K562 (cell line): ENCODE data around the gene NT5C2.

Source experiments
- CREB1 ChIP-seq, 2 experiments: sonication (generic) in 1 of 2; formaldehyde crosslinking in 1 of 2; IDR thresholded peaks; 2 replicates each; pipeline versions ENCODE4 v1.6.1 to v1.8.0; 2012 to 2022; ENCODE audit warnings: inconsistent platforms in 1 of 2, mild to moderate bottlenecking in 1 of 2, missing genetic modification reagents in 1 of 2, moderate library complexity in 1 of 2
- CTCF ChIP-seq, 3 experiments: IDR thresholded peaks in 2 of 3; conservative IDR thresholded peaks in 1 of 3; 2 replicates each; pipeline ENCODE4 v1.5.1; 2011 to 2012; ENCODE audit warnings: low read length in 3 of 3, mild to moderate bottlenecking in 3 of 3, control low read depth in 2 of 3, improper control_type of control experiment in 1 of 3, inconsistent platforms in 1 of 3, low read depth in 1 of 3, mixed read lengths in 1 of 3, moderate library complexity in 1 of 3; ENCODE audit not compliant: insufficient read depth in 2 of 3
- FOSL1 ChIP-seq: fragments of 200-800 bp; sonication (Bioruptor generic); conservative IDR thresholded peaks from 2 replicates; pipeline ENCODE4 v1.6.1; 2016; ENCODE audit warnings: missing genetic modification characterization, missing compliant biosample characterization
- GTF2E2 ChIP-seq: fragments of 200-800 bp; sonication (Bioruptor generic); IDR thresholded peaks from 2 replicates; pipeline ENCODE4 v1.6.1; 2016; ENCODE audit warnings: missing genetic modification characterization, missing compliant biosample characterization
- NR3C1 ChIP-seq: sonication (generic); formaldehyde crosslinking; IDR thresholded peaks from 2 replicates; pipeline ENCODE4 v1.8.1; 2022; ENCODE audit warnings: missing genetic modification reagents
- POLR2AphosphoS2 ChIP-seq: IDR thresholded peaks from 2 replicates; pipeline ENCODE4 v1.6.1; 2012; ENCODE audit warnings: low read length, improper control_type of control experiment
- POLR2AphosphoS5 ChIP-seq: IDR thresholded peaks from 2 replicates; pipeline ENCODE4 v1.6.1; 2011; ENCODE audit warnings: mild to moderate bottlenecking, low read depth, low read length, moderate library complexity; ENCODE audit not compliant: control insufficient read depth, insufficient read depth
- RNF219 ChIP-seq: fragments of 250-450 bp; sonication (Bioruptor Pico); IDR thresholded peaks from 2 replicates; pipeline ENCODE4 v1.5.0; 2022; ENCODE audit warnings: mild to moderate bottlenecking
- ZNF318 ChIP-seq, 2 experiments: fragments of 450-650 bp; IDR thresholded peaks; 2 replicates each; pipeline ENCODE4 v1.6.1; 2016; ENCODE audit warnings: mild to moderate bottlenecking in 2 of 2, borderline replicate concordance in 1 of 2, low read depth in 1 of 2, moderate library complexity in 1 of 2

GRCh38 chr10:103124420-103125096 is 68.5 kb downstream of the NT5C2 start:
- no peak for TF ChIP-seq GTF2E2 (tag)
- no peak for TF ChIP-seq CTCF (IDR thresholded peaks at IDR 0.05 in 2 of 3, conservative IDR thresholded peaks at IDR 0.05 in 1 of 3; ENCODE audit: insufficient read depth in 2 of 3, low read depth in 1 of 3, low read length in 3 of 3)
- no peak for TF ChIP-seq FOSL1 (tag)
- TF ChIP-seq ZNF318 (IDR thresholded peaks at IDR 0.05; ENCODE audit: borderline replicate concordance in 1 of 2, low read depth in 1 of 2), result no peak
- TF ChIP-seq NR3C1 (CRISPR knock-in tag), result no peak
- TF ChIP-seq POLR2AphosphoS2, result no peak
- no peak for TF ChIP-seq POLR2AphosphoS5
- TF ChIP-seq CREB1 (IDR thresholded peaks at IDR 0.05), result no peak
- no peak for TF ChIP-seq CREB1 (CRISPR knock-in tag; IDR thresholded peaks at IDR 0.05)
- no peak for TF ChIP-seq RNF219 (CRISPR knock-in tag)
